Activated gamma-delta T cell treated with Interleukin-2 at 50 U/mL for 16 hours (primary cell): ENCODE results near the gene LASP1NB.

Experiments
- DNase-seq: peaks from one replicate; pipeline ENCODE4 v3.0.0-alpha.2; 2020

The LASP1NB gene

DNA sequence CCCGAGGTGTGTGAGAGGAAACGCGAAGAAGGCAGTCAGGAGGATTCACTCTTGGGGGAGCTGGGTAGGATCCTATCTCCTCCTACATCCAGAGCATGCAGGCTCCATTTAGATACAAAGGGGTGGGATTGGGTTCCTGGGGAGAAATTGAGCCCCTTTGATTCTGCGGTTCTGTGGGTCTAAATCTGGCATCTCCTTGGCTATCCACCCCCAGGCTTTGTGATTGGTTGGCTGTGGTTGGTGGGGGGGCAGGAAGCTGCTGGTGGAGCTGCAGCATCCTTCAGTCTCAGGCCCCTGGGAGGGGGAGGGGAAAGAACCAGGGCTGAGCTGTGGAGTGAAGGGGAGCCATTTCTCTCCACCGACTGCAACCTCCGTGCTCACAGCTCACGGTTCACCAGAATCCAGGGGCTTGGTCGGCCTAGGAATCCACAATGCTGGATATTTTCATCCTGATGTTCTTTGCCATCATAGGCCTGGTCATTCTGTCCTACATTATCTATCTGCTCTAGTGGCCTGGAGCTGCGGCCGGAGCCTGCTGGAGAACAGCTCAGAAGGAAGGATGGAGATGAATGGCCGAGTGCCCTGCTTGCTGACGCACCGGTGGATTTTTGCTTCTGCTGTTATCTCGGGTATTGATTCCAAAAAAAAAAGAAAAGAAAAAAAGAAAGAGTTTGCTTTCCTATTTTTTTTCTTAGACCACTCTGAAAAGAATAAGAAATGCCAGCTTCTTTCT lies at the start of gene LASP1NB:
Gene LASP1NB, plus strand, starts transcription at position 352 of the 733 bp plus-strand sequence.
- DNase-seq, result peak; percentile 47

DNA sequence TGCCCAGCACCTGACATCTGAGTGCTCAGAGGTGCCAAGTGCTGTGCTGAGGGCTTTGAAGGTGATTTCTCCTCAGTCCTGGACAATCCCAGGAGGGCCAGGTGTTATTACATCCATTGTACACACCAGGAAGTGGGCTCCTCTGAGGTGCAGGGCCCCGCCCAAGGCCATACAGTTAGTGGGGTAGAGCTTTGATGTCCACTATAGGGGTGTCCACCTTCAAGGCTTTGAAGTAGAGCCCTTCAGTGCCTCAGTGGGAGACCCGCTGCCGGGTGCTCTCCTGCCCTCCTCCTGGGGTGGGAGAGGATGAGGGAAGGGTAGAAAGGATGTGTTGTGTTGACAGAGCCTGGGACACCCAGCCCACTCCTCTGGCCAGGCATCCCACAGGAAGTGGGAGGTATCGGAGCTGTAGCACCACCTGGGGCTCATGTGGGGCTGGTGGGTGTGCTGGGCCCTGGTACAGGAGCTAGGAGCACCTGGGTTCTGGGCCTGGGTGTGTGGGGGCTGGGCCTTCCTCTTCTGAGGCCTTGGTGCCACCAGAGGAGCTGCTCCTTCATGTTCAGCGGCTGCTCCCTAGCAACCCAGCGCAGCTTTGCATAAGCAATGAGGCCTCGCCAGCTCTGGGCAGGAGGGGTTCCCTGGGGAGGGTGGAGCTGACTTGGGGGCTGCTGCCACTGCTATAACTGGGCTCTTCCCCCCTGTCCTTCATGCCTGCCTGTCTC lies 48.1 kb upstream of the LASP1NB start:
- DNase-seq, result no peak

DNA sequence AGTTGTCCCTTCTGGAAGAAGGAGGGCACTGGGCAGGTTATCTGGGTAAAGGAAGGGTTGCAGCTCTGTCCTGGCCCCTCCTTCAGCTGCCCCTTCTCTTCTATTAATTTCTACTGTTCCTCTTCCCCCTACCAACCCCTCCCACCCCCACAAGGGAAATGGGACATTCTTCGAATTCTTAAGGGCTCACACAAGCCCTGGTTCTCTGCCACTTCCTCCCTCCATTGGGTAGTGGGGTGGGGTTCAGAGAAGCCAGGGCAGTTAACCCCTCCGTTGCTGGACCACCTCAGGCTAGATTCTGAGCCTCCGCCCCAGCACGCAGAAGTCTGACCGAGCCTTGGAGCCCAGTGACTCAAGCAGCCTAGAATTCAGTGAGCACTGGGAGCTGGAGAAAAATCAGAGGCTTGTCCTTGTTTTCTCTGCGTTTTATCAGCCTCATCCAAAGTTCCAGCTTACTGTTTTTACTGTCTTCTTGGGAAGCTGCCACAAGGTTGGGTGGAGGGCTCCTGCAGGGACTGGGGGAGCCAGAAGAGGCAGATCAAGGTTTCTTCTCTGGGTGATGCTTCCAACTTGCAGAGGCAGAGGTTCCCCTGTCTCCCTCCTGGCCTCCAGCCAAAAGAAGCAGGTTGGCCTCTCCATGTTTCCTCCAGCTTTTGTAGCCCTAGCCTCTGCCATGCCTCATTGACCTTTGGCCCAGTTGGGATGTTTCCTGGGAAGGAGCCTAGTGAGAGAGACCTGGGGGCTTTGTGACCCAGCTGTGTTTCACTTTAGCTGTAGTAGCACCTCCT lies 45.3 kb upstream of the LASP1NB start:
- DNase-seq, result no peak

DNA sequence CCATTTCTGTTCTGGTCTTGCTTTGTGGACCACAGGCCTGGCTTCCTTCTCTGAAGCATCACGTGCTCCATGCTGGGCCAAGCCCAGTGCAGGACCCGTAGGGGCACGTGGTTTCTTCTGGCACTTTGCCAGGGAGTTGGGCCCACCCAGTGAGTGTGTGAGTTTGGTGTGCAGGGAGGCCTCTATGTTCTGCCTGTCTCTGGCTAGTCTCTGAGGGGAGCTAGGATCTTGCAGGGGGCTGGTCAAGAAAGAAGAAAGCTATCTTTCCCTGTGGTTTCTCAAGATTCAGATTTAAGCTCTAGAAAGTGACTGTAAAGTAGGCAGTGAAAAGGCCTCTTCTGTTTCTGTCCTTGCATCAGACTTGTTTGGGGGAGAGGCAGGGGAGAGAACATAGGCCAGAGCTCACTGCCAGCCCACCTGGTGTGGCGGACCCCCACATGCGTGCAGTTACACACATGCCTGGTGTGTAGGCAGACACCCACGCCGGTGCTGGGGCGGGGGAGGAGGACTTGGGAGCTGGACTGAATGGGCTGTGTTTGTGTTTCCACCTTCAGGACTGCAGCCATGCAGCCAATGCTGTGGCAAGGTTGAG lies 43.7 kb upstream of the LASP1NB start:
- no peak for DNase-seq

DNA sequence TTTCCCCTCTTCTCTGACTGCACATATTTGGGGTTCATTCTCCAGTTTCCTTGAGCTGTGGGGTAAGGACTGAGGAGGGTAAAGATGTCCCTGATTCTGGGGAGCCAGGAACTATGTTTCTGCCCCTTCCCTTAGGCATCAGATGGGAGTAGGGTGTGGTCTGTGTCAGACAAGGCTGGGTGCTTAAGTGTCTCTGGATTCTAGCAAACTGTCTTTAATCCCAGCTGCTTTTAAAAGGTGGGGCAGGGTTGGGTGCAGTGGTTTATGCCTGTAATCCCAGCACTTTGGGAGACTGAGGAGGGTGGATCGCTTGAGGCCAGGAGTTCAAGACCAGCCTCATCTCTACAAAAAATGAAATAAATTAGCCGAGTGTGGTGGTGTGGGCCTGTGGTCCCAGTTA lies 42.5 kb upstream of the LASP1NB start:
- DNase-seq, result no peak

DNA sequence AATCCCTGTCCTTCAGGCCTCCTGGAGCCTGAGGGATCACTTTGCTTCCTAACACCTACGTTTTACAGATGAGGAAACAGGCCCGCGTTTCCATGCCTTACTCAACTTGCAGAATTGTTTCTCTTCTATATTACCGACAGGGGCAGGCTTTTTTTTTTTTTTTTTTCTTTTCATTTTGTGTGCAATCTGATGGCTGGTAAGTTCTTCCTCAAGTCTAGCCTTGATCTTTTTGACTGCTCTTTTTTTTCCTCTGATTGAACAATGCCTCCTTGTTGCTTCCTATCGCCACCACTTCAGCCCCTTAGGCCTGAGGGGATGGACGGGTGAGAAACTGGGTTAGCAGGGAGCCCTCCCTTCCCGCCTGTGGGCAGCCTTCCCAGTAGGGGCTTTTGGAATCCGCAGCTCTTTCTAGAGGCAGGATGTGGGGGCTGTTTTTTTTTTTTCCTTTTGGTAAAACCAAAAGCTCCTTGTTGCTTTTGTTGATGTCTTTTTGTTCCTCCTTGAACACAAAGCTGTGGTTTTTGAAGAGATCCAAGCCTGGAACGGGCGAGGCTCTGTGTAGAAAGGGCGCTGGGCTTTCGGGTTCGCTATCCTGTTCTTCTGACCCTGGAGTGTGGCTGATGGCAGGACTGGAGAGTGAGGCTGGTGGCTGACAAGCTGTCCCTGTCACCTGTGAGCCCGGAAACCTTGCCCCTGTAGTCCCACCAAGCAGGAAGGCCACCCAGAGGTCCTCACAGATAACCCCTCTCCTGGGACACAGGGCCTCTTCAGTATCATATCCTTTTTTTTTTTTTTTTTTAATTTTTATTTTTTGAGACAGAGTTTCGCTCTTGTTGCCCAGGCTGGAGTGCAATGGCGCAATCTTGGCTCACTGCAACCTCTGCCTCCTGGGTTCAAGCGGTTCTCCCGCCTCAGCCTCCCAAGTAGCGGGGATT lies 41.6 kb upstream of the LASP1NB start:
- DNase-seq, result no peak

DNA sequence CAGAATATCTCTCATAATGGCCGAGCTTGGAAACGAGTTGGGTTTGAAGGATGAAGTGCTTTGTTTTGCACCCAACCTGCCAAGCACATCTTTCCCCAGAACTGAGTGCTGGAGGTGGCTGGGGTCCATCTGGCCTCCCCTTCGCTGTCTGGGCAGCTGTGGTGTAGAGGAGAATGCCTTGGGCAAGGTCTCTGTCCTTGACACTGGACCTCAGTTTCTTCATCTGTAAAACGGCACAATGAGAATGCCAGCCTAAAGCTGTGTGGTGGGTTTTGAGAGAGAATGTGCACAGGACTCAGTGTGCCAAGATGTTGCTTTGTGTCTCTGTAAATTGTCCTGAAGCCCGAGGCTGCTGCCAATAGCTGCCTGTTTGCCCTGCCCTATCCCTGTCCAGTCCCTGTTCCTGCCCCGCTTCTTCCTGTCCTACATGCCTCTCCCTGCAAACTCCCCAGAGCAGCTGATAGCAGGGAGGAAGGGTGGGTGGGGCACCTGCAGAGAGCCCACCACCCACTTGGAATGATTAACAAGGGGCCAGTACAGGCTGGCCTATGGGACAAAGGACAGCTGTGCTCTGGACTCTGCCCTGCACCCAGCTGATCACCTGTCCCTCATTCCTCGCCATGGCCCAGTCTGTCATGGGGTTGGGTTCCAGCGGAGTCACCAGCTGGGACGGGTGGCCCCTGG lies 40.2 kb upstream of the LASP1NB start:
- DNase-seq, result no peak

DNA sequence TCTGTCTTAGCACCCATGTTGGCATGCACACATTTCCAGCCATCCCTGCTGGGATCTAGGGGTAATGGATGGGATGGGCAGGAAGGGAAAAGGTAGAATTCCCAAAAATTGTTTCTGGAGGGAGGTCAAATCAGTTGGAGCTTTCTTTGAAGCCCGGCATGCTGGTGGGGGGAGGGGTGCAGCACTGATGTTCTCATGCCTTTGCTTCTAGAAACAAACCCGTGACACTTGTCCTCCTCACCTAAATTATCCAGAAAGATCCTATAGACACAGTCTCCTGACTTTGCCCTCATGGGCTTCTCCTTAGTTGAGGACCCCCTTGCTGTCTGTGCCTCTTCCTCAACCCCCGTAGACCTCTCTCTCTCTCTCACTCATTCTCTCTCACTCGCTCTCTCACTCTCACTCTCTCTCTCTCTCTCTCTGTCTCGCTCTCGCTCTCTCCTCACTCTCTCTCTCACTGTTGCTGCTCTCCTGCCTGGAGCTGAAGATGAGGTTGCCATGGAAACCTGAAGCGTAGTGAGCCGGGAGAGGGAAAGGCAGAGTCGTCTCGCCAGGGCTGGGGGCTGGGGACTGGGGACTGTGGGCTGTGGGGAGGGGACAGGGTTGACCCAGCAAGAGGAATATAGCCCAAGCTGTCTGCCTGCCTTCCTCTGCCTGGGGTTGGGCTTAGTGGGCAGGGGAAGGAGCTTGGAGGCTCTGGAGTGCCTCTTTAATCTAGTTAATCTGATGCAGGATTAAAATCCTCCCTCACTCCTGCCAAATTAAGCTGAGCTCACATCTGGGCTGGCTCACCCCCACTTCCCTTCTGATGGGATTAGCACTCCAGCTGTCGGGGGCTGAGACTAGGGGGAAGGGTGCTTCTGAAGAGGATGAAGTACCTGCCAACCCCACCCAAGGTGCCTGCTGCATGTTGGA lies 39.4 kb upstream of the LASP1NB start:
- no peak for DNase-seq

DNA sequence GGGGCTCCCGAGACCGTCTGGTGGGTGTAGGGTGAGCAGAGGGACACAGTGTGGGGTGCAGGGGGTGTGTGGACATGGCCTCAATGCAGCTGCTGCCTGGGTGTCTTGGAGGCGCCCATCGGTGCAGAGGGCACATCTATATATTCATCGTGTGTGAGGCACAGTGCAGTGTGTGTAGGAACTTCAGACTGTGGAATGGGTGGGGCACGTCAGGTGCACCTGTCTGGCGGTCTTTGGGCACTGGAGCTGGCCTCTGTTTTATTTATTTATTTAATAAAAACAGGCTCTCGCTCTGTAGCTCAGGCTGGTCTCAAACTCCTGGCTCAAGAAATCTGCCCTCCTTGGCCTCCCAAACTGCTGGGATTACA lies 38.8 kb upstream of the LASP1NB start:
- no peak for DNase-seq

DNA sequence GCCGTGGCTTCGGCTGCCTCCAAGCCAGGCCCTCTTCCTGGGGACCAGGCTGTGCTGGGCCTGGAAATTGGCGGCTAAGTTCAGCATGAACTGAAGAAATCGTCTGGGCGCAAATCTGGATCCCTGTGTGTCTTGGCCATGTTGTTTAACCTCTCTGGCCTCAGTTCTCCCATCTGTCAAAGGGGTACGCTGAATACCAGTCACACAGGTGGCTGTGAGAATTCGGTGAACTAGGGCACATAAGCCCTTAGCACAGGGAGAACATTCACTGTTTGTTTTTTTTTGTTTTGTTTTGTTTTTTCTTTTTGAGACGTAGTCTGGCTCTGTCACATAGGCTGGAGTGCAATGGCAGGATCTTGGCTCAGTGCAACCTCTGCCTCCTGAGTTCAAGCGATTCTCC lies 36.6 kb upstream of the LASP1NB start:
- no peak for DNase-seq

DNA sequence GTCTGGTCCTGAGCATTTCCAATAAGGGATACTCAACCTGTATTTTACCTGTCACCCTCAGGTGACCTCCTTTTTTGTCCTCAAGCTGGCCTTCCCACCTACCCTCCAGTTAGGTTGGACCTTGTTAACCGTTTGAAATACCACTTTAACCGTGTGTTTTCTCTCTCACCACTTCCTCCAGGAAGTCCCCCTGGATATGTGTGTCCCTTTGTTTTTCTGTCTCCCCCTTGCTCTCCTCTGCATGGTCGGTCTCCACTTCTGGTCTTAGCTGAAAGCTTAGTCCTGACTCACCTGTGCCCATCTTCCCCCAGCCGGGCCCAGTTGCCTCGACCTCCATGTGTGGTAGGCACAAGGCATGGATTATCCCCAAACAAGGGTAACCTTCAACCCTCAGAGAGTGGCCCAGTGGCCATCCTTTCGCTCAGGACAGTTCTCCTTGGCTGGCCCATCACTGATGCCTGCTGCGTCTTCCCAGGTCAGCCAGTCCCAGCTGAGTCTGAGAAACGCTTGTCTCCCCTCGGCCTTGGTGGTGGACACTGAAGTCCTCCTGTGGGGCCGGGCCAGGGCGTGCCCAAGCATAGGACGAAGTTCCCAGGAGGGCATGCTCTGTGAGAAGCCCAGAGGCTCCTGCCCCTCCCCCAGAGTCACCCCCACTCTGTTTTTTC lies 35.5 kb upstream of the LASP1NB start:
- DNase-seq, result no peak

DNA sequence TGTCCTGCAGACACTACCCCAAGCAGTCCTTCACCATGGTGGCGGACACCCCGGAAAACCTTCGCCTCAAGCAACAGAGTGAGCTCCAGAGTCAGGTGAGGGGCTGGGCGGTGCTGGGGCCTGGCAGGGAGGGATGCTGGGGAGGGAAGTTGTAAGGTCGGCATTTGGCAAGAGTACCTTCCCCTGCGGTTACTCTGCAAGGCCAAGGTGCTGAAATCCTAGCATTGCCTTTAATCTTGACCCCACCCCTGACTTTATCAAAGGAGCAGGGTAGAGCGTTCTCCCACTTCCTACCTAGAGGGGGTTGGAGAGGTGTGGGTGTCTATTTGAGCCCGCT lies 35.0 kb upstream of the LASP1NB start:
- DNase-seq, result no peak

DNA sequence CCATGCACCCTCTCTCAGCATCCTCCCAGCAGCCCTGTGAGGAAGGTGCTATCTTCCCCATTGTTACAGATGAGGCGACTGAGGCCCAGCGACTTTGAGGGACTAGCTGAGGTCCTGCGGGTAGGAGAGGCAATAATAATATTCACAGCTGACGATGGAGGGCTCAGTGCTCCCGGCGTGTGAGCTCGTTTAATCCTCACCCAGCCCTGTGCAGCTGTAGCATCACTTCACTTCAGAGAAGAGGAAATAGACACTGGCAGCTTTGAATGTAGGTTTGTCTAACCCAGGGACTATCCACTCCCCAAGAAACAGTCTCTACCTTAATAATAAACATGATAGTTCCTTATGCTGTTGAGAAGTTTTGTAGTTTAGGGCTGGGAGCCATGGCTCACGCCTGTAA lies 34.0 kb upstream of the LASP1NB start:
- no peak for DNase-seq

DNA sequence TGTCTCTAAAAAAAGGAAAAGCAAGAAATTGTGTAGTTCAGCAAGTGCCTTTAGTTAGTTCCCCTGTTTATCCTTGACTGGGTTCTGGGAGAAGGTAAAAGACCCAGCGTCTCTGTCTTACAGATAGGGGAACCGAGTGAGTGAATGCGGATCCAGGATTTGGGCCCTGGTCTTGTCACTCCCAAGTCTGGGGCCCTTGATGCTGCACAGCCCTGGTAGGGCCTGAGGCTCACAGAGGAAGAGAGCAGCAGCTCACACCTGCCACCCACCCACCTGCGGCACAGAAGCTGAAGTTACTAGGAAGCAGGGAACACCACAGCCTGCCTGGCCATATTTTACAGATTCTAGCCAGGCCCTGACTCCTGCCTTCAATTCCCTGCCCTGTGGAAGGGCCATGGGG lies 33.3 kb upstream of the LASP1NB start:
- DNase-seq, result no peak

DNA sequence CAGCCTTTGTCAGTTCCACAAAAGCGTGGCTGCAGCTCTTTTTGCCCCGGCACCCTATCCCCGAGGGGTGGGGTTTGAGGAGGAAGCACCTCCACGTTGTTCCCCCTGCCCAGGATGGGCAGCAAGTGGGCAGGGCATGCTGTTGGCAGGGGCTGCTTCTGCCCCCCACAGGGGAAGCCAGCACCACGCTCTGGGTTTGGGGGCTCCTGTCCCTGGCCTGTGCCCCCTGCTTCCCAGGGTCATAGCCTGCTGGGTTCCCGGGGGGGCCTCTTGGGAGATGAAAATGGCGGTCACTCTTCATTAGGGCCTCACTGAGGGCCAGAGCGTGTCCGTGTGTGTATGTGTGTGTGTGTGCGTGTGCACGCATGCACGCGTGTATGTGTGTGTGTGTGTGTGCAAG lies 32.8 kb upstream of the LASP1NB start:
- no peak for DNase-seq

DNA sequence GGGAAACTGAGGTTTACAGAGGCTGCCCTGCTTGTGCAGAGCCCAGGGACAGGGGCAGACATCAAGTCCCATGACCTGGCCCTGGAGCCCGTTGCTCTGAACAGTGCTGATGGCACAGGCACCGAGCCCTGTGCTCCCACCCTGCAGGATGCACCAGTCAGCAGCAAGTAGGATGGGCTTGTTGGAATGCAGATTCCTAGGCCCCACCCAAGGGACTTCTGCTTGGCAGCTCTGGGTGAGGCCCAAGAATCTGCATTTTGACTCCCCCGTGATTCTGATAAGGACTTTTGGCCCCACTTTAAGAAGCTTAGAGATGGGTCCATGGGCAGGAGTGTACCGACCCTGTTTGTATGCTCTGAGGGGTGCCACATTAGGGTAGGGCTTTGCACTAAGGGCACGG lies 32.3 kb upstream of the LASP1NB start:
- DNase-seq, result no peak

DNA sequence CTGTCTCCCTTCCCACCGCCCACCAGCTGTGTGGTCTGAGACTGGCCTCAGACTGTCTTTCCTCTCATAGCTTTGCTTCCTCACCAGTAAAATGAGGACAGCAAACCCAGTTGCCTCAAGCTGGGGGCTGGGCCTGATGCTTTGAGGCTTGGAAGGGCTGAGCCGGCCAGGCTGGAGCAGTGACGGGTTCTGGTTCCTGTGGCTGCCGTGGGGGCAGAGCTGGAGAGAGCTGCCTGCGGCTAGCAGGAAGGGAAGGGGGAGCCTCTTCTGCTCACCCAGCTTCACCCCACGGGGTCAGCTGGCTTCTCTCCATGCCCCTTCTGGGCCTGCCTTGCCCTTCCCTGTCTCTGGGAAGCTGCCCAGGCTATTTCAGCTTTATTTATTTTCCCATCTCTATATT lies 31.8 kb upstream of the LASP1NB start:
- peak; percentile 47 for DNase-seq

DNA sequence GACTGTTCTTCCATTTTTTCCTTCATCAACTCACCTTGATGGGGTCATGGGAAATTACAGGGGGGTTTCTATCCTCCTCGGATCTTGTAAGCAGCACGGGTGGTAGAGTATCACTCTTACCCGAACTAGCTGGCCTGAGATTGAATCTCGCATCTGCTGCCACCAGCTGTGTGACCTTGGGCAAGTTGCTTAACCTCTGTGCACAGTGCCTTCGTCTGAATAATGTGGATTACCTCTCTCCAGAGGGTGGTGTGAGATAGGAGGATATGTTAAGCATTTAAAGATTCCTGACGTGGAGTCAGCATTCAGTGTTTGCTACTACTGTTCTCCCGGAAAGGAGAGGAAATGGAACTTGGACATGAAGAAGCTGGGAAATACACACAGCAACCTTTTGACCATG lies 31.1 kb upstream of the LASP1NB start:
- no peak for DNase-seq

DNA sequence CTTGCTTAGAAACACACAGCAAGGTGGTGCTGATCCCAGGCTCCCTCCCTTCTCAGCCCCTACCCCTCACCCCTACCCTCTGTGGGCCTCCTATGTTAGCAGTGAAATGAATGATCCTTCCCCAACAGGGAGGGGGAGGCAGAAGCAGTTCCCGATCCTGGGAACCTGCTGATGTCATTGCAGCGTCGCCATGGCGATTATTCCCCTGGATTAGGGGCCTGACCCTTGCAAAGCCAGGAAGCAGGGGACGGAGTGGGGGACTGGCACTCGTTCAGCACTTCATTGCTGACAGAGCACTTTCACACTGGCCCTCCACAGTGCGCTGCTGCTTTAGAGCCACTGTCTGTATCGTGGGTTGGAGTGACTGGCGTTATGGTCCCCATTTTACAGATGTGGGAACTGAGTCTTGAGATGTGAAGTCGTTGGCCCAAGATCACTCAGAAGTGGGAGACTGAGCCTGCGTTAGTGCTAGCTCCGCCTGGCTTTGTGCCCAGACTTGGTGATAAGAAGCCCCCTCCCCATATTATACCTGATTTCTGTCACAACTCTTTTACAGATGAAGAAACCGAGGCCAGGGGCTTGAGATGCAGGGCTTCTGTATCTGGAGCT lies 29.0 kb upstream of the LASP1NB start:
- DNase-seq, result no peak

DNA sequence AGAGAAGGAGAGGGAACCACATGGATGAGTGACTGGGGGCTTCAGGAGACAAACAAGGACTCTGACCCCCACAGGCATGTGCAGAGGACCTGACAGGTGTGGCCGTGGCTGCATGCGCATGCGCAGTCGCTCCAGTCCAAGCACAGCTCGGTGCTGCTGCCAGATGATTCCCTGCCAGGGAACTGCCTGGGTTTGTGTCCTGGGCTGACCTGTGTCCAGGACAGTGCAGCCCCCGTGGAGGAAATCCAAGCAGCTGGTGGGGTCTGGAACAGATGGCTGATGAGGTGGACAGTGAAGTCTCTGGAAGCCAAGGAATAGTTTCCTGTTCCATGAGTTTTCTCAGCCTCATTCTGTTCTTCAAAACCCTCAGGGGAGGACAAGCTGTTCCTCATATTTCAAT lies 28.2 kb upstream of the LASP1NB start:
- no peak for DNase-seq
